ES-I3 (cell line): Measurements from ENCODE around the gene GJA5.

Source experiments
- H3K36me3 ChIP-seq: 2 replicates; pipeline ENCODE4 v1.6.1; 2013; ENCODE audit warnings: mild to moderate bottlenecking, low read length, control low read depth, moderate library complexity; ENCODE audit not compliant: insufficient read depth
- H3K4me1 ChIP-seq: 2 replicates; pipeline ENCODE4 v1.6.1; 2013; ENCODE audit warnings: mild to moderate bottlenecking, control low read depth, low read length; ENCODE audit not compliant: insufficient read depth
- H3K9ac ChIP-seq: 2 replicates; pipeline ENCODE4 v1.6.1; 2013; ENCODE audit warnings: low read depth, mild to moderate bottlenecking, low read length, moderate library complexity
- H3K9me3 ChIP-seq: 2 replicates; pipeline ENCODE4 v1.6.1; 2013; ENCODE audit warnings: mild to moderate bottlenecking, low read length, moderate library complexity; ENCODE audit not compliant: control insufficient read depth, insufficient read depth

The GJA5 gene

GRCh38 chr1:147760481-147761260 lies at the start of gene GJA5:
GJA5 (minus strand) TSS chr1:147760602; CDS start chr1:147759238, 1,364 bp downstream.
- Histone ChIP-seq H3K36me3 (no peaks in the 10 kb centered on the region), H3K9me3 (no peaks in the 10 kb centered on the region), H3K9ac (no peak within 1 kb of the TSS), H3K4me1 (peaks cover 6% of the 10 kb centered on the region; the same call in 1 of the 2 replicates)

- no peaks in the 10 kb centered on the region for H3K9me3 ChIP-seq
- peaks cover 11% of the 10 kb centered on the region; the same call in 1 of the 2 replicates for H3K4me1 ChIP-seq
- no peaks in the 10 kb centered on the region for H3K36me3 ChIP-seq
- no peak overlapping the region for H3K9ac ChIP-seq
These were observed 48.8 kb upstream of the GJA5 start for GRCh38 chr1:147809236-147809635.

- Histone ChIP-seq H3K4me1 (peaks cover 11% of the 10 kb centered on the region; the same call in 1 of the 2 replicates), H3K9ac (no peak overlapping the region), H3K36me3 (no peaks in the 10 kb centered on the region), H3K9me3 (no peaks in the 10 kb centered on the region)
These were observed 47.6 kb upstream of the GJA5 start for GRCh38 chr1:147808025-147808424.

GRCh38 chr1:147807405-147807804 lies 47.0 kb upstream of the GJA5 start:
- H3K9me3 ChIP-seq = no peaks in the 10 kb centered on the region
- H3K9ac ChIP-seq = no peak overlapping the region
- H3K36me3 ChIP-seq = no peaks in the 10 kb centered on the region

DNA sequence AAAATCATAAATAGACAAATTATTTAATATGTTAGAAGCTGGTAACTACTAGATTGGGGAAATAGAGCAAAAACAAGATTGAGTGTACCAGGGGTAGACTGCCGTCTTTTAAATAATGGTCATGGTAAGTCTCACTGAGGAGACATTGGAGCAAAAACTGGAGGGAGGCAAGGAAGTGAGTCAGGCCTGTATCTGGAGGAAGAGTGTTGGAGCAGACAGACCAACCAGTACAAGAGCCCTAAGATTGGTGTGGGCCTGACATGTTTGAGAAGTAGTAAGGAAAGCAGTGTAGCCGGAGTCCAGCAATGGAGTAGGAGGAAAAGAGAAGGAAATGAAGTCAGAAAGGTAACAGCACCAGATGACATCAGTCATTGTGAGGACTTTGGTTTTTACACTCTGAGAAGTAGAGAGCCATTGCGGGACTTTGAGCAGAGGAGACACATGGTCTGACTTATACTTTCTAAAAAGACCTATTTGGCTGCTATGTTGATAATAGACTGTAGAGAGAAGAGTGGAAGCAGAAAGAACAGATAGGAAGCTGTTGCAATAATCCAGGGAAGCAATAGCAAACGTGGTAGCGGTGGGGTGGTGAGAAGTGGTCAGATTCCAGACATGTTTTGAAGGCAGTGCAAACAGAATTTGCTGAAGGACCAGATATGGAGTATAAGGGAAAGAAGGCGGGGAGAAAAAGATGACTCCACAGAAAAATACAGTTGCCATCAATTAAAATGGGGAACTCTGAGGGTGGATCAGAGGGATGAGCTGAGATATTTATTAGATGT lies 44.7 kb upstream of the GJA5 start:
- no peak overlapping the region for H3K9ac ChIP-seq
- H3K4me1 ChIP-seq = peaks cover 11% of the 10 kb centered on the region; the same call in 1 of the 2 replicates
- no peaks in the 10 kb centered on the region for H3K9me3 ChIP-seq
- H3K36me3 ChIP-seq = no peaks in the 10 kb centered on the region

More at GRCh38 chr1:147807405-147807804, 47.0 kb upstream of the GJA5 start:
- peaks cover 11% of the 10 kb centered on the region; the same call in 1 of the 2 replicates for H3K4me1 ChIP-seq

- Histone ChIP-seq H3K4me1 (no peaks in the 10 kb centered on the region), H3K9me3 (no peaks in the 10 kb centered on the region), H3K9ac (no peak overlapping the region), H3K36me3 (no peaks in the 10 kb centered on the region)
These were observed 40.4 kb upstream of the GJA5 start for GRCh38 chr1:147800804-147801203.

- H3K9me3 ChIP-seq = no peaks in the 10 kb centered on the region
- no peak overlapping the region for H3K9ac ChIP-seq
- H3K4me1 ChIP-seq = no peaks in the 10 kb centered on the region
- H3K36me3 ChIP-seq = no peaks in the 10 kb centered on the region
These were observed 38.3 kb upstream of the GJA5 start for GRCh38 chr1:147798731-147799130.

DNA sequence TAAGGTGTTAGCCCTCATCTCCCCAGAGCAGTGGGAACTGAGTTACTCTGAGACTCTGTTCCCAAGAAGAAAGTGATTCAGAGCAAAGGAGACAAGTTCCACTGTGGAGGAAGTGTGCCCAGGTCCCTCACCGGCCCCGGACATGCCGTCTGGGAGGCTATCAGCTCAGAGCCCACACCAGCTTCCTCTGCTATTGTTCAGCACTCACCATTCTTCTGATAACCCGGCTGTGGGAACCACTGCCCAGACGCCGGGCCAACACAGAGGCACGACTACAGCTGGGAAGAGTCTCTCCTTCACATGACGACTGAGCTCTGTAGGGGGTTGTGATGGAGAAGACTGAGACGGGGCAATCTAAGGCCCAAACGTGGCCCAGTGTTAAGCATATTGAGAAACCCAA lies 34.2 kb upstream of the GJA5 start:
- no peaks in the 10 kb centered on the region for H3K36me3 ChIP-seq
- no peaks in the 10 kb centered on the region for H3K9me3 ChIP-seq
- H3K4me1 ChIP-seq = no peaks in the 10 kb centered on the region
- no peak overlapping the region for H3K9ac ChIP-seq

DNA sequence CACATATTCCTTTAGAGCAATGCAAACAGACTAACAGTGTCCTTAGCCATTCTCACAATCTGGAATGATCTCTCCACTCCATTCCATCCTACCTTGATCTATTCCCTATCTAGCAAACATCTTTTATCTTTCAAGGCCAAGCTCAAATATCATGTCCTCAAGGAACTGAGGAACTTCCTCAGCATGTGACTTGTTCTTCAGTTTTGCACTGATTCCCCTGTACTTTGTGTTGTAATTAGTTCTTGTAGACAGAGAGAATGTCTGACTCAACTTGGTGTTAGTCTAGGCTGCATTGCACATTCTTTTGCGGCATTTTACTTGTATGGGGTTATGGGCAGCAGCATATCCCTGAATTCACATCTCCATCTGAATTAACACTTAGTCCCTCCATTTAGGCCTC lies 31.5 kb upstream of the GJA5 start:
- H3K4me1 ChIP-seq = no peaks in the 10 kb centered on the region
- no peaks in the 10 kb centered on the region for H3K9me3 ChIP-seq
- H3K9ac ChIP-seq = no peak overlapping the region
- no peaks in the 10 kb centered on the region for H3K36me3 ChIP-seq

GRCh38 chr1:147787765-147788164 lies 27.4 kb upstream of the GJA5 start:
- no peak overlapping the region for H3K9ac ChIP-seq
- no peaks in the 10 kb centered on the region for H3K36me3 ChIP-seq
- H3K4me1 ChIP-seq = no peaks in the 10 kb centered on the region
- no peaks in the 10 kb centered on the region for H3K9me3 ChIP-seq

DNA sequence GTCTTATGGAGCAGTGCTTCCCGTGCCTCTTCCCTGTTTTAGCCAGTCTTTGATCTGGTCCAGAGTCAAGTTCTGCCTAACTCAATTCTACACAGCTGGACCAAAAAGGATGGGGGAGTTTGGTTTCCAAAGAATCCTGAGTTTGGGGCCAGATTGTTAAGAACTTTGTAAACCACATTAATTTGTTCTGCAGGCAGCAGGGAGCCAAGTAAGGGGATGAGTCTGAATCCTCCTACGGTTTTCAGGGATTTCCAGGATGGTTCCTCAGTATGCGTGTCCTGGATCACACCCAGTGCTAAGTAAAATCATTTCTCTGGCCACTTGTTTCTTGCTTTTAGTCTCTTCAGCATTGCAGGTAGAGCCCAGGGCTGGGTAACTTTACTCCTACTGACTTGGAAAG lies 26.1 kb upstream of the GJA5 start:
- no peaks in the 10 kb centered on the region; the same call in 1 of the 2 replicates for H3K9me3 ChIP-seq
- peaks cover 3% of the 10 kb centered on the region; the same call in 1 of the 2 replicates for H3K4me1 ChIP-seq
- H3K36me3 ChIP-seq = no peaks in the 10 kb centered on the region
- no peak overlapping the region for H3K9ac ChIP-seq

- Histone ChIP-seq H3K36me3 (no peaks in the 10 kb centered on the region), H3K9me3 (no peaks in the 10 kb centered on the region; the same call in 1 of the 2 replicates), H3K4me1 (peaks cover 7% of the 10 kb centered on the region), H3K9ac (no peak overlapping the region)
These were observed 25.5 kb upstream of the GJA5 start for GRCh38 chr1:147785794-147786506.

GRCh38 chr1:147784941-147785340 lies 24.5 kb upstream of the GJA5 start:
- H3K36me3 ChIP-seq = no peaks in the 10 kb centered on the region
- peaks cover 13% of the 10 kb centered on the region for H3K4me1 ChIP-seq
- no peak overlapping the region for H3K9ac ChIP-seq
- H3K9me3 ChIP-seq = no peaks in the 10 kb centered on the region; the same call in 1 of the 2 replicates

DNA sequence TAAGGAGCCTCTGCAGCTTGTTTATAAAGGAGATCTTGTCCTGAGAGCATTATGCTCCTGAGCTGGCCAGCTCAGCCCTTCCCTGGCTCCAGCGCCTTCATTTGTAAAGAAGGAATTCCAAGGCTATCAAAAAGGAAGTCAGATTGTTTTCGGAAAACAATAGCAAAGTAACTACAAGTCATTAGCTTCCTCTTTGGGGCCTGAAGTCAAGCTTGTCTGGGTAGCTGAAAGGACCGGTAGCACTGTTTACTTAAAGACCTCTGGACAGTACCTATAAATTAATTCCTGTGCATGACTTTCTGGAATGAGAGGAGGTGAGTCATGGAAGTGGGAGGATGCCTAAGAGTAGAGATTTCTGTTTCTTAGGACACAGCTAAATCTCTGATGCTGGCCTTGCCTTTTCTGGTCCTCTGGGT lies 20.7 kb upstream of the GJA5 start:
- H3K9ac ChIP-seq = no peak overlapping the region
- H3K9me3 ChIP-seq = no peaks in the 10 kb centered on the region; the same call in 1 of the 2 replicates
- peaks cover 13% of the 10 kb centered on the region for H3K4me1 ChIP-seq
- H3K36me3 ChIP-seq = no peaks in the 10 kb centered on the region
